HepG2 (cell line): Measurements from ENCODE around the gene GRB10. TPM values are rescaled to one million over a fixed set of nuclear protein-coding genes. Genes with fewer than 3 reads are reported as not detected.
A peak's percentile ranks its signal among the peaks of the same experiment; 100 is the strongest.

Experiments used
- CBFB ChIP-seq: sonication (generic); formaldehyde crosslinking; IDR thresholded peaks from 2 replicates; pipeline ENCODE4 v1.4.0; 2020; ENCODE audit warnings: missing genetic modification reagents
- ELF1 ChIP-seq: sonication (generic); formaldehyde crosslinking; IDR thresholded peaks from 2 replicates; pipeline ENCODE4 v1.4.0; 2020; ENCODE audit warnings: missing genetic modification reagents
- FOSL1 ChIP-seq: sonication (generic); formaldehyde crosslinking; IDR thresholded peaks from 2 replicates; pipeline ENCODE4 v1.9.0; 2021; ENCODE audit warnings: missing genetic modification reagents, borderline replicate concordance
- FOXP4 ChIP-seq: sonication (generic); formaldehyde crosslinking; IDR thresholded peaks from 2 replicates; pipeline ENCODE4 v1.4.0; 2020; ENCODE audit warnings: missing genetic modification reagents
- GPBP1L1 ChIP-seq: sonication (generic); formaldehyde crosslinking; IDR thresholded peaks from 2 replicates; pipeline ENCODE4 v1.5.0; 2020; ENCODE audit warnings: mild to moderate bottlenecking, missing genetic modification reagents
- IRX3 ChIP-seq: sonication (generic); formaldehyde crosslinking; IDR thresholded peaks from 2 replicates; pipeline ENCODE4 v1.8.1; 2023; ENCODE audit warnings: mild to moderate bottlenecking, low read depth, missing genetic modification reagents, borderline replicate concordance
- KAT7 ChIP-seq: IDR thresholded peaks from 2 replicates; pipeline ENCODE4 v1.6.1; 2018; ENCODE audit warnings: borderline replicate concordance, missing compliant biosample characterization
- KLF6 ChIP-seq: IDR thresholded peaks from 2 replicates; pipeline ENCODE4 v1.8.0; 2016; ENCODE audit warnings: missing biosample characterization, missing genetic modification reagents
- SMAD1 ChIP-seq: sonication (generic); formaldehyde crosslinking; IDR thresholded peaks from 2 replicates; pipeline ENCODE4 v1.4.0; 2020; ENCODE audit warnings: missing genetic modification reagents, low read depth, mild to moderate bottlenecking, borderline replicate concordance
- STAT6 ChIP-seq: sonication (generic); formaldehyde crosslinking; IDR thresholded peaks from 2 replicates; pipeline ENCODE4 v1.4.0; 2020; ENCODE audit warnings: missing genetic modification reagents, mild to moderate bottlenecking, borderline replicate concordance
- TFDP1 ChIP-seq: IDR thresholded peaks from 2 replicates; pipeline ENCODE4 v1.6.1; 2016; ENCODE audit warnings: missing compliant biosample characterization, missing genetic modification reagents, borderline replicate concordance
- ZNF276 ChIP-seq: sonication (generic); formaldehyde crosslinking; IDR thresholded peaks from 2 replicates; pipeline ENCODE4 v1.4.0; 2020; ENCODE audit warnings: mild to moderate bottlenecking, low read depth, missing genetic modification reagents
- ZNF432 ChIP-seq: sonication (generic); formaldehyde crosslinking; IDR thresholded peaks from 2 replicates; pipeline ENCODE4 v1.5.0; 2020; ENCODE audit warnings: missing genetic modification reagents, mild to moderate bottlenecking, borderline replicate concordance
- ZNF441 ChIP-seq: sonication (generic); formaldehyde crosslinking; IDR thresholded peaks from 2 replicates; pipeline ENCODE4 v1.7.0; 2021; ENCODE audit warnings: missing genetic modification reagents, borderline replicate concordance
- ZNF670 ChIP-seq: sonication (generic); formaldehyde crosslinking; IDR thresholded peaks from 2 replicates; pipeline ENCODE4 v1.8.0; 2022; ENCODE audit warnings: mild to moderate bottlenecking, missing genetic modification reagents, borderline replicate concordance
- ZNF746 ChIP-seq: sonication (generic); formaldehyde crosslinking; IDR thresholded peaks from 2 replicates; pipeline ENCODE4 v1.8.0; 2022; ENCODE audit warnings: mild to moderate bottlenecking, missing genetic modification reagents
- ZNF75D ChIP-seq: sonication (generic); formaldehyde crosslinking; IDR thresholded peaks from 2 replicates; pipeline ENCODE4 v1.8.1; 2023; ENCODE audit warnings: missing genetic modification reagents, mild to moderate bottlenecking, borderline replicate concordance
- ZNF782 ChIP-seq: sonication (generic); formaldehyde crosslinking; IDR thresholded peaks from 2 replicates; pipeline ENCODE4 v1.4.0; 2020; ENCODE audit warnings: missing genetic modification reagents, mild to moderate bottlenecking, borderline replicate concordance
- polyA plus RNA-seq, 8 experiments: library from polyadenylated mRNA; depleted of rRNA in 3 of 8; stranded (reverse) in 7 of 8; unstranded in 1 of 8; fragments of >200 nt; fragmentation: Illumina TruSeq in 4 of 8; extraction: Trizol in 4 of 8; gene quantifications; 2 replicates each; pipeline versions ENCODE4 v1.2.1 to v1.2.3, GENCODE V29; 2011 to 2016; ENCODE audit warnings: low read depth in 4 of 8, missing spikeins in 1 of 8, mixed read lengths in 1 of 8; ENCODE audit not compliant: insufficient read depth in 1 of 8
- total RNA-seq, 5 experiments: library from RNA; depleted of rRNA; stranded (reverse); fragments of >200 nt; fragmentation: Illumina TruSeq; extraction: Trizol; gene quantifications; 2 replicates each; pipeline ENCODE4 v1.2.3, GENCODE V29; 2016; ENCODE audit warnings: low read depth in 1 of 5

The GRB10 gene
- total and polyA plus RNA-seq, 2 of the 13 experiments (the other 11 are each of a cell fraction or from before 2014, with no cell fraction given) = 4.0 to 6.8 TPM

GRCh38 chr7:50614721-50615518, 167.8 kb downstream of the GRB10 start (continued):
- no peak for TF ChIP-seq ZNF441
- TF ChIP-seq FOXP4 (CRISPR knock-in tag) = peak; percentile 43; the same call in 1 of the 2 replicates
- TF ChIP-seq CBFB (CRISPR knock-in tag) = no peak
- TF ChIP-seq ZNF276 (CRISPR knock-in tag) = no peak
- no peak for TF ChIP-seq ZNF75D
- TF ChIP-seq ELF1 = no peak
- no peak for TF ChIP-seq IRX3 (CRISPR knock-in tag)
- TF ChIP-seq TFDP1 (CRISPR knock-in tag) = no peak; the same call in 1 of the 2 replicates
- TF ChIP-seq STAT6 (CRISPR knock-in tag) = no peak
- no peak for TF ChIP-seq SMAD1 (CRISPR knock-in tag)
- no peak for TF ChIP-seq ZNF432 (CRISPR knock-in tag)
- TF ChIP-seq FOSL1 (CRISPR knock-in tag) = no peak
- no peak for TF ChIP-seq ZNF670 (CRISPR knock-in tag)
- TF ChIP-seq GPBP1L1 (CRISPR knock-in tag) = no peak
- no peak for TF ChIP-seq KAT7 (CRISPR knock-in tag)
- no peak; the same call in 1 of the 2 replicates for TF ChIP-seq ZNF782
- TF ChIP-seq ZNF746 (CRISPR knock-in tag) = no peak
- TF ChIP-seq KLF6 (CRISPR knock-in tag) = no peak
